Glutamatergic neuron (in vitro differentiated cells): ENCODE data around the gene SERTM1. TPM values are rescaled to one million over a fixed set of nuclear protein-coding genes. Genes with fewer than 3 reads are reported as not detected.
A peak's percentile ranks its signal among the peaks of the same experiment; 100 is the strongest.

Experiments
- DNase-seq: peaks from one replicate; pipeline ENCODE4 v3.0.0; 2022
- H3K27ac Mint-ChIP-seq: one replicate; pipeline ENCODE4 v1.8.0; 2020; ENCODE audit warnings: mild to moderate bottlenecking, mixed read lengths, inconsistent platforms; ENCODE audit not compliant: unreplicated experiment
- H3K27me3 Mint-ChIP-seq: one replicate; pipeline ENCODE4 v1.8.0; 2020; ENCODE audit warnings: mild to moderate bottlenecking, moderate library complexity, mixed read lengths, inconsistent platforms; ENCODE audit not compliant: unreplicated experiment
- H3K36me3 Mint-ChIP-seq: one replicate; pipeline ENCODE4 v1.8.0; 2020; ENCODE audit warnings: mild to moderate bottlenecking, mixed read lengths, inconsistent platforms; ENCODE audit not compliant: unreplicated experiment
- H3K4me1 Mint-ChIP-seq: one replicate; pipeline ENCODE4 v1.8.0; 2020; ENCODE audit warnings: mild to moderate bottlenecking, low read depth, mixed read lengths, inconsistent platforms; ENCODE audit not compliant: unreplicated experiment
- H3K4me3 Mint-ChIP-seq: one replicate; pipeline ENCODE4 v1.8.0; 2020; ENCODE audit warnings: mild to moderate bottlenecking, mixed read lengths, inconsistent platforms; ENCODE audit not compliant: unreplicated experiment
- H3K9me3 Mint-ChIP-seq: one replicate; pipeline ENCODE4 v1.8.0; 2020; ENCODE audit warnings: mild to moderate bottlenecking, moderate library complexity, mixed read lengths, inconsistent platforms; ENCODE audit not compliant: unreplicated experiment
- total RNA-seq: library from RNA; stranded (reverse); fragmentation: NEBNext Ultra II Directional; extraction: Animal tissue kit (Norgen Biotek cat#: 25700); gene quantifications from one replicate; pipeline ENCODE4 v1.2.1, GENCODE V29; 2021; ENCODE audit not compliant: unreplicated experiment
- TF ChIP-seq, protein P1 (sequence below): fragments of 200-600 bp; sonication (generic); IDR thresholded peaks from one replicate; pipeline ENCODE4 v1.5.0; 2021; ENCODE audit not compliant: partially characterized antibody, unreplicated experiment

The SERTM1 gene
- total RNA-seq, 1 donor from 2014 or later, result 0.88 TPM

DNA sequence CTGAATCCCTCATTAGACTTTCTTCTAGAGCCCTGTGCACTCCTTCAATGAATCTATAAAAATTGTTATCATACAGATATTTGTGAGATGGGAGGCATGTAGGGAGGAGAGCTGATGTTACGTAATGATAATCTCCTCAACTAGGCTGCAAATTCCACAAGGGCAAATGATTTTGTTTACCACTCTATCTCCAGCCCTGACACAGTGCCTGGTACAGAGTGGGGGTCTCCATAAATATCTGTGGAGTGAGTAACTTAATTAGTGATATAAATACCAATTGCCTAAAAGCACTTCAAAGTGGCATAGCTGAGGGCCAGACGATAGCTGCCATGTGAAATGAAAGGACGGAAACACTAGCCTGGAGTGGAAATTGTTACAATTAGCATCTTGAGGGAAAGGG, 54.2 kb downstream of the SERTM1 start:
- H3K36me3 Mint-ChIP-seq, result peaks cover 5% of the 10 kb centered on the region
- no peak for DNase-seq
- H3K27ac Mint-ChIP-seq, result no peak overlapping the region
- TF ChIP-seq, protein P1, sequence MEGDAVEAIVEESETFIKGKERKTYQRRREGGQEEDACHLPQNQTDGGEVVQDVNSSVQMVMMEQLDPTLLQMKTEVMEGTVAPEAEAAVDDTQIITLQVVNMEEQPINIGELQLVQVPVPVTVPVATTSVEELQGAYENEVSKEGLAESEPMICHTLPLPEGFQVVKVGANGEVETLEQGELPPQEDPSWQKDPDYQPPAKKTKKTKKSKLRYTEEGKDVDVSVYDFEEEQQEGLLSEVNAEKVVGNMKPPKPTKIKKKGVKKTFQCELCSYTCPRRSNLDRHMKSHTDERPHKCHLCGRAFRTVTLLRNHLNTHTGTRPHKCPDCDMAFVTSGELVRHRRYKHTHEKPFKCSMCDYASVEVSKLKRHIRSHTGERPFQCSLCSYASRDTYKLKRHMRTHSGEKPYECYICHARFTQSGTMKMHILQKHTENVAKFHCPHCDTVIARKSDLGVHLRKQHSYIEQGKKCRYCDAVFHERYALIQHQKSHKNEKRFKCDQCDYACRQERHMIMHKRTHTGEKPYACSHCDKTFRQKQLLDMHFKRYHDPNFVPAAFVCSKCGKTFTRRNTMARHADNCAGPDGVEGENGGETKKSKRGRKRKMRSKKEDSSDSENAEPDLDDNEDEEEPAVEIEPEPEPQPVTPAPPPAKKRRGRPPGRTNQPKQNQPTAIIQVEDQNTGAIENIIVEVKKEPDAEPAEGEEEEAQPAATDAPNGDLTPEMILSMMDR, result no peak
- H3K9me3 Mint-ChIP-seq, result peaks cover 3% of the 10 kb centered on the region
- peaks cover 3% of the 10 kb centered on the region for H3K27me3 Mint-ChIP-seq
- no peak overlapping the region for H3K4me3 Mint-ChIP-seq
- H3K4me1 Mint-ChIP-seq, result no peaks in the 10 kb centered on the region

DNA sequence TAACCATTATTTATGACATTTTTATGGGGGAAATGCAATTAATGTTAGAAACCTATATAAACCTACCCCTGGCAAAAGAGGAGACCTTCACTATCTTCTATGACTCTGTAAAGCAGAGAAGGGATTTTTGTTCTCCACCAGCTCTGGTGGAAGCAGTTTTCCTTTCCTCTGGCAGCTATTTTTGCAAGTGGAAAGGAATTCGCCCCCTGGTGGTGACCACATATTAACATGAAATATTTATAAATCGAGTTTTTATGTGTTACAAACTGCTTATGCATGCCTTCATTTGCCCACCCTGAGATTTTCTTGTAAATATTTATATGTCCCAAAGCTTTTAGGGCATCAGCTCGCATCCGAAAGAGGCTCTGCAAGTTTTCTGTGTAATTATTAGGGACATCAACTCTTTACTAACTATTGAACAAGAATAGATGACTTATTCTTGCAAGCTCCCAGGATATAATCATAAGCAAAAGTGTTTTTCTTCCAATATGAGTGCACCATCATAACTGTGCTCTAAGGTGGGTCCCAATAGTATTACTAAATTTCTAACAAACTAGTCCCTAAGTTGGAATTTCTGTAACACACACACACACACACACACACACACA, 62.4 kb downstream of the SERTM1 start:
- H3K27me3 Mint-ChIP-seq, result no peaks in the 10 kb centered on the region
- H3K4me1 Mint-ChIP-seq, result peaks cover 8% of the 10 kb centered on the region
- no peak overlapping the region for H3K4me3 Mint-ChIP-seq
- no peaks in the 10 kb centered on the region for H3K9me3 Mint-ChIP-seq
- no peak overlapping the region for H3K27ac Mint-ChIP-seq
- peak; percentile 47 for DNase-seq
- no peaks in the 10 kb centered on the region for H3K36me3 Mint-ChIP-seq
- TF ChIP-seq, protein P1, result peak; percentile 94

DNA sequence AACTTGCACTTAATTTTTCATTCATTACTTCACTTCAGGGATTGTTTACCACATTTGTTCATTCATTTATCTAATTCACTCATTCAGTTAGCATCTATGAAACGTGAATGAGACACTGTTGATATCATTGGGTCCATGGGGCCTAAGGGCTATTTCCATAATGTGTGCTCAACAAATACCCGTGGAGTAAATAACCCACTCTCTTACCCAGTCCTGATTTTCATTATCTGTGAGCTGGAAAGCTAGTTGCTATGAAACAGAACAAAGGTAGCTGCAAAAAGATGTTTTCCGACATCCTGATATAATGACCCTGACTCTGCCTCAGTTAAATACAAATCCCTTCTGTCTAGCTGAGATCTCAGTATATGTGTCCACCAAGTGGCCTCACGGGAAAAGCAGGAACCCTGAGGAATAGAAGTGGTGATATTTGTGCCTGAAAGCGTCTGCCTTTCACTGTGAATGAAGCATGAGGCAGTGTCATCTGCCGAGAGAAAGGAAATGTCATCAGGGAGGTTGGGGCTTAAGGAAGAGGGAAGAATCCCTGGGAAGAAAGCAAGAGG, 63.8 kb downstream of the SERTM1 start:
- TF ChIP-seq, protein P1, result no peak
- peaks cover 8% of the 10 kb centered on the region for H3K4me1 Mint-ChIP-seq
- H3K27me3 Mint-ChIP-seq, result no peaks in the 10 kb centered on the region
- H3K9me3 Mint-ChIP-seq, result no peaks in the 10 kb centered on the region
- H3K36me3 Mint-ChIP-seq, result no peaks in the 10 kb centered on the region
- peak; percentile 19 for DNase-seq
- no peak overlapping the region for H3K27ac Mint-ChIP-seq
- H3K4me3 Mint-ChIP-seq, result no peak overlapping the region

DNA sequence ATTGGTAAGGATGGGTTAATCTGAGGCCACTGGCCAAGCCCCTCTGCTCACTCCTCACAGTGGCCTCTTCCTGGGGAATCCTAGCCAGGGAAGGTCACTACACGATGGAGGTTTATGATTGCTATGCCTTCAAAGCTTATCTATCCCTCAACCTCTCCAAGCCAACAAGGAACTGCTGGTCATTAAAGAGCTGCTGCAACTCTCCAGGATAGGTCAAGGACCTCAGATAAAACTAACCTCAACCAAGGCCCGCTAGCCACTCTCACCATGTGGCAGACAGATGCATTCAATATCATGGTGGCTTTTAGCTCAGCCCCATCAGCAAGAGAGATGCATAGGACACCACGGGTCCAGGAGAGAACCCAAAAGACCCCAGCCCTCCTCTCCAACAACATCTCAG, 71.6 kb downstream of the SERTM1 start:
- Mint-ChIP-seq H3K9me3 (peaks cover 2% of the 10 kb centered on the region), H3K27ac (no peak overlapping the region), H3K4me1 (no peaks in the 10 kb centered on the region), H3K36me3 (no peaks in the 10 kb centered on the region), H3K27me3 (no peaks in the 10 kb centered on the region), H3K4me3 (no peak overlapping the region)
- no peak for DNase-seq
- TF ChIP-seq, protein P1, result no peak

DNA sequence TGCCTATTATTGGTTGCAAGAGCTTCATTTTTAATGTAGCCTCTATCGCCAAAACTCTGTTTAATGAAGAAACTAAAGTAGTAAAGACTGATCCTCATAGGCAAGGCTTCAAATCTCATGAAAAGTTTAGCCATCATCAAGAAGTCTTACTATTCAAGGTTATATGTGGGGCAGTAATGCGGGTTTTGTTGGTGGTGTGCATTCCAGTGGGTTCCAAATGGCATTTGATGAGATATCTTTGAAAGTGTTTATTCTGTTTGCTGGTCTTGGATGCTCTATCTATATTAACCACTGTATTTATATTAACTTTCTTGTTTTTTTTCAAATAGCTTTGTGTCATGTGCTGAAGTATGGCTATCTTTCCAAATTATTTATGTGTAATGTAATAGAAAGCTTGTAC, 72.2 kb downstream of the SERTM1 start:
- Mint-ChIP-seq H3K36me3 (no peaks in the 10 kb centered on the region), H3K27me3 (no peaks in the 10 kb centered on the region), H3K4me3 (no peak overlapping the region), H3K9me3 (peaks cover 2% of the 10 kb centered on the region), H3K27ac (no peak overlapping the region), H3K4me1 (no peaks in the 10 kb centered on the region)
- TF ChIP-seq, protein P1, result no peak
- DNase-seq, result no peak
